ENCODE measurements around the gene LBHD2.

- TF ChIP-seq, protein P1, sequence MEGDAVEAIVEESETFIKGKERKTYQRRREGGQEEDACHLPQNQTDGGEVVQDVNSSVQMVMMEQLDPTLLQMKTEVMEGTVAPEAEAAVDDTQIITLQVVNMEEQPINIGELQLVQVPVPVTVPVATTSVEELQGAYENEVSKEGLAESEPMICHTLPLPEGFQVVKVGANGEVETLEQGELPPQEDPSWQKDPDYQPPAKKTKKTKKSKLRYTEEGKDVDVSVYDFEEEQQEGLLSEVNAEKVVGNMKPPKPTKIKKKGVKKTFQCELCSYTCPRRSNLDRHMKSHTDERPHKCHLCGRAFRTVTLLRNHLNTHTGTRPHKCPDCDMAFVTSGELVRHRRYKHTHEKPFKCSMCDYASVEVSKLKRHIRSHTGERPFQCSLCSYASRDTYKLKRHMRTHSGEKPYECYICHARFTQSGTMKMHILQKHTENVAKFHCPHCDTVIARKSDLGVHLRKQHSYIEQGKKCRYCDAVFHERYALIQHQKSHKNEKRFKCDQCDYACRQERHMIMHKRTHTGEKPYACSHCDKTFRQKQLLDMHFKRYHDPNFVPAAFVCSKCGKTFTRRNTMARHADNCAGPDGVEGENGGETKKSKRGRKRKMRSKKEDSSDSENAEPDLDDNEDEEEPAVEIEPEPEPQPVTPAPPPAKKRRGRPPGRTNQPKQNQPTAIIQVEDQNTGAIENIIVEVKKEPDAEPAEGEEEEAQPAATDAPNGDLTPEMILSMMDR (IDR thresholded peaks at IDR 0.05; ENCODE audit: low read depth, low read length, poor library complexity, severe bottlenecking), result no peak
- no peak for TF ChIP-seq EZH2phosphoT487 (IDR thresholded peaks at IDR 0.05; ENCODE audit: borderline replicate concordance, low read length)
Observed at GRCh38 chr14:103110681-103111231, 26.7 kb downstream of the LBHD2 start.

Data from DOHH2 (cell line).